Measurements from ENCODE around the gene LIF. TPM values are rescaled to one million over a fixed set of nuclear protein-coding genes. Genes with fewer than 3 reads are reported as not detected.

The LIF gene
- total RNA-seq, 1 donor from 2014 or later: 919 TPM

- no peak for DNase-seq (ENCODE audit: low spot score)
- intact Hi-C loops (cut with micrococcal nuclease): loop anchor here (5.0 kb wide), 1 partner anchor 35 kb away; the partner anchor contains the start of gene CASTOR1
- no peaks in the 10 kb centered on the region for H3K9me3 Mint-ChIP-seq
- H3K27ac Mint-ChIP-seq: peak overlapping the region; percentile 79
- no peaks in the 10 kb centered on the region for H3K36me3 Mint-ChIP-seq (ENCODE audit: low read depth)
- peak overlapping the region; percentile 22 for H3K4me3 Mint-ChIP-seq (ENCODE audit: low read depth)
- H3K27me3 Mint-ChIP-seq (ENCODE audit: low read depth): no peaks in the 10 kb centered on the region
- H3K4me1 Mint-ChIP-seq (ENCODE audit: low read depth): peaks cover 60% of the 10 kb centered on the region
Observed at GRCh38 chr22:30252411-30253204, 6.0 kb upstream of the LIF start.

DNA sequence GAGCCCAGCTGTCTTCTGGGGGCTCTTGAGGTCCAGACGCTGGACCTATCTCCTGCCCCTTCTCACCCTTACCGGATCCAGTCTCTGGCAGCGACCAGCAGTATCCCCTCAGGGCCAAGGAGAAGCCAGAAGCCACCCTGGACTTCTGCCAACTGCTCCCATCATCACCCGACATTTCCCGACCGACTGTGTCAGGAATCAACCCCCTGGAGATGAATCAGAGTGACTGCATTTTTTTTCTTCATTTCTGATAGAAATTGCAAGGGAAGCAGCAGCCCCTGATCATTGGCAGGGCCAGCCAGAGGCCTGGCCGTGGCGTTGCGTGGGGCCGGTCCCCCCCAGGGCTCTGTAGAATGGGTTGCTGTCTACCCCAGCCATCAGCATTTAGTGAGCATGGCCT is 5.2 kb upstream of the LIF start:
- H3K27me3 Mint-ChIP-seq (ENCODE audit: low read depth): no peaks in the 10 kb centered on the region
- H3K27ac Mint-ChIP-seq: peak overlapping the region; percentile 60
- peaks cover 67% of the 10 kb centered on the region for H3K4me1 Mint-ChIP-seq (ENCODE audit: low read depth)
- intact Hi-C loops (cut with micrococcal nuclease): loop anchor here (5.0 kb wide), 1 partner anchor 36 kb away; the partner anchor contains the start of gene CASTOR1
- no peaks in the 10 kb centered on the region for H3K9me3 Mint-ChIP-seq
- no peak overlapping the region for H3K4me3 Mint-ChIP-seq (ENCODE audit: low read depth)
- DNase-seq (ENCODE audit: low spot score): no peak
- H3K36me3 Mint-ChIP-seq (ENCODE audit: low read depth): no peaks in the 10 kb centered on the region

GRCh38 chr22:30250661-30251267 is 4.2 kb upstream of the LIF start:
- intact Hi-C loops (cut with micrococcal nuclease): loop anchor here (5.0 kb wide), 1 partner anchor 37 kb away; the partner anchor contains the start of gene CASTOR1
- Mint-ChIP-seq H3K4me3 (ENCODE audit: low read depth) (no peak overlapping the region), H3K27me3 (ENCODE audit: low read depth) (no peaks in the 10 kb centered on the region), H3K36me3 (ENCODE audit: low read depth) (peaks cover 5% of the 10 kb centered on the region), H3K9me3 (no peaks in the 10 kb centered on the region), H3K4me1 (ENCODE audit: low read depth) (peaks cover 64% of the 10 kb centered on the region), H3K27ac (peak overlapping the region; percentile 89)
- no peak for DNase-seq (ENCODE audit: low spot score)

- H3K27ac Mint-ChIP-seq: peak overlapping the region; percentile 75
- H3K36me3 Mint-ChIP-seq (ENCODE audit: low read depth): peaks cover 12% of the 10 kb centered on the region
- no peak overlapping the region for H3K4me3 Mint-ChIP-seq (ENCODE audit: low read depth)
- H3K9me3 Mint-ChIP-seq: no peaks in the 10 kb centered on the region
- intact Hi-C loops (cut with micrococcal nuclease): loop anchor here (5.0 kb wide), 1 partner anchor 37 kb away; the partner anchor contains the start of gene CASTOR1
- H3K4me1 Mint-ChIP-seq (ENCODE audit: low read depth): peaks cover 63% of the 10 kb centered on the region
- no peaks in the 10 kb centered on the region for H3K27me3 Mint-ChIP-seq (ENCODE audit: low read depth)
- no peak for DNase-seq (ENCODE audit: low spot score)
Observed at GRCh38 chr22:30250039-30250565, 3.5 kb upstream of the LIF start.

DNA sequence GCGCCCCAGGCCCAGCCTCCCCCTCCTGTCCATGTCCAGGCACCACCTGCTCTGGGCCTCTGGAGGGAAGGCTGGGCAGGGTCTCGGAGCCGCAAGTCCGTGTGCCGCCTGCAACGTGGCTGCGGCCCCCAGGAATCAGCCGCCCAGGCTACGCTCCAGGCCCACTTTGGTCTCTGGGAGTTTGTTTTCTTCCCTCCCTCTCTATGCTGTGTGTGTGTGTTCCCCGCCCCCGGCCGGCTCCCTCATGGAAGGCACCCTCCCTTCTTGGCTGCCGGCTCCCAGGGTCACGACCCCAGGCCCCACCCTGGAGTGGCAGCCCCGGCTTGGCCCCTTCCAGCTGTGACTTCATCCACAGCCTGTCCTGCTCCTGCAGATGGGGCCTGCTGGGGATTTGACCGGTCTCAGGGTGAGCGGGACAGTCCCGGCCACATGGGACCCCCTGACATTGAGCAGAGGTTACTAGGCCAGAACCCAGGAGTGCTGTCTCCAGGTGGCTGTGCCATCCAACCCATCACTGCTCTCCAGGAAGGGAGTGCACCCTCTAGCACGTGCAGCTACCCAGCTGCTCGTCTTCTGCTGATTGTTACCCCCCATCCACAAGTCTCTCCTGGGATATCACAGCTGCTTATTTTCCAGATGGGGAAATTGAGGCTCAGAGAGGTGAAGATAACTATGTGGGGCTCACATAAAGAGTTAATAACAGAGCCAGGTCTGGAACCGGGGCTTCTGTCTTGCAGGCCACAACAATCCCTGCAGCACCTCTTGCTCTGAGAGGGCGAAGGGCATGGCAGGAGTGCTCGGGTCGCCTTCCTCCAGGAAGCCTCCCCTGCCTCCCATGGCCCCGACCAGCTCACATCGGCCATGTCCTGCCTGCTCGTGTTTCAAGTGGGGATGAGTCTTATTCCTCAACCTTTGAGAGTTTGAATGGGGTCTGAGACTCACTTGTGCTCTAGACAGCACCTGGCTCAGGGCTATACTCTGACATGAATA is 2.8 kb upstream of the LIF start:
- H3K4me1 Mint-ChIP-seq (ENCODE audit: low read depth): peaks cover 62% of the 10 kb centered on the region
- intact Hi-C loops (cut with micrococcal nuclease): loop anchor here (5.0 kb wide), 1 partner anchor 38 kb away; the partner anchor contains the start of gene CASTOR1

GRCh38 chr22:30248484-30248883 is 1.9 kb upstream of the LIF start:
- no peak for DNase-seq (ENCODE audit: low spot score)
- peaks cover 69% of the 10 kb centered on the region for H3K4me1 Mint-ChIP-seq (ENCODE audit: low read depth)
- intact Hi-C loops (cut with micrococcal nuclease): no loop called here
- no peaks in the 10 kb centered on the region for H3K9me3 Mint-ChIP-seq
- H3K27me3 Mint-ChIP-seq (ENCODE audit: low read depth): no peaks in the 10 kb centered on the region
- peak overlapping the region; percentile 68 for H3K4me3 Mint-ChIP-seq (ENCODE audit: low read depth)
- peaks cover 28% of the 10 kb centered on the region for H3K36me3 Mint-ChIP-seq (ENCODE audit: low read depth)
- H3K27ac Mint-ChIP-seq: peak overlapping the region; percentile 84

More for the DNA sequence above, 2.8 kb upstream of the LIF start:
- no peak for DNase-seq (ENCODE audit: low spot score)
- Mint-ChIP-seq H3K27me3 (ENCODE audit: low read depth) (no peaks in the 10 kb centered on the region), H3K27ac (peak overlapping the region; percentile 84), H3K9me3 (no peaks in the 10 kb centered on the region), H3K36me3 (ENCODE audit: low read depth) (peaks cover 20% of the 10 kb centered on the region), H3K4me3 (ENCODE audit: low read depth) (no peak overlapping the region)

- H3K27ac Mint-ChIP-seq: peak overlapping the region; percentile 84
Observed at GRCh38 chr22:30247974-30248373, 1.4 kb upstream of the LIF start.

GRCh38 chr22:30247561-30247960 is 1.0 kb upstream of the LIF start:
- H3K4me3 Mint-ChIP-seq (ENCODE audit: low read depth): peak overlapping the region; percentile 79
- H3K4me1 Mint-ChIP-seq (ENCODE audit: low read depth): peaks cover 72% of the 10 kb centered on the region
- intact Hi-C loops (cut with micrococcal nuclease): loop anchor here (2.0 kb wide), 4 partner anchors 19 to 139 kb away; partner anchors contain the start of gene OSM
- DNase-seq (ENCODE audit: low spot score): no peak
- H3K27me3 Mint-ChIP-seq (ENCODE audit: low read depth): no peaks in the 10 kb centered on the region
- peaks cover 37% of the 10 kb centered on the region for H3K36me3 Mint-ChIP-seq (ENCODE audit: low read depth)
- H3K27ac Mint-ChIP-seq: peak overlapping the region; percentile 84
- H3K9me3 Mint-ChIP-seq: no peaks in the 10 kb centered on the region

More at GRCh38 chr22:30247974-30248373, 1.4 kb upstream of the LIF start:
- Mint-ChIP-seq H3K9me3 (no peaks in the 10 kb centered on the region), H3K4me3 (ENCODE audit: low read depth) (peak overlapping the region; percentile 79), H3K27me3 (ENCODE audit: low read depth) (no peaks in the 10 kb centered on the region), H3K4me1 (ENCODE audit: low read depth) (peaks cover 72% of the 10 kb centered on the region), H3K36me3 (ENCODE audit: low read depth) (peaks cover 33% of the 10 kb centered on the region)
- no peak for DNase-seq (ENCODE audit: low spot score)
- intact Hi-C loops (cut with micrococcal nuclease): loop anchor here (2.0 kb wide), 4 partner anchors 19 to 139 kb away; partner anchors contain the start of gene OSM

DNA sequence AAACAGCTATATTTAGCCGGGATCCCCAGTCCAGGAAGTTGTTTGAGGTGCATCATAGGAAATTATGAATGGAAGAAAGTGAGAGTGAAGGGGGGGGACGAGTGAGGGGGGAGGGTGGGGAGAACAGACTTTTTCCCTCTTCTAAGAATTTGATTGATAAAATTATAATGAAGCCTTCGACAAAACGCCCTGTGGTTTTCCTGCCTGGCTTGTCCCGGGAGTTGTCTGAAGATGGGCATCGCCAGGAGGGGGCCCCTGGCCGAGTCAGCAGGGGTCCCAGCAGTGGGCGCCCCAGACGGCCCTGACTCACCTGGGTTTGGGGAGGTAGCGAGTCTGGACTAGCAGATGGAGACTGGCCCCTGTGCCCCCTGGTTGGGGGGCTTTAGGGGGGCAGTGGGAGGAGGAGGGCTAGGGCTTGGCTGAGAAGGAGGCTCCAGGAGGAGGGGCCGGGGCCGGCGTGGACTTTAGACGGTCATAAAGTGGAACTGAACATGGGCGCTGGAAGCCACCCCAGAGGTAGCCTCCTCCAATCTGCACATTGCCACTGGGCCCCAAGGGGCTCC is 336 bp upstream of the LIF start:
- no peak for DNase-seq (ENCODE audit: low spot score)
- Mint-ChIP-seq H3K4me3 (ENCODE audit: low read depth) (peak overlapping the region; percentile 79), H3K27me3 (ENCODE audit: low read depth) (no peaks in the 10 kb centered on the region), H3K4me1 (ENCODE audit: low read depth) (peaks cover 67% of the 10 kb centered on the region), H3K36me3 (ENCODE audit: low read depth) (peaks cover 44% of the 10 kb centered on the region), H3K27ac (peak overlapping the region; percentile 84), H3K9me3 (no peaks in the 10 kb centered on the region)
- intact Hi-C loops (cut with micrococcal nuclease): loop anchor here (2.0 kb wide), 4 partner anchors 20 to 138 kb away; partner anchors contain the start of gene OSM

DNA sequence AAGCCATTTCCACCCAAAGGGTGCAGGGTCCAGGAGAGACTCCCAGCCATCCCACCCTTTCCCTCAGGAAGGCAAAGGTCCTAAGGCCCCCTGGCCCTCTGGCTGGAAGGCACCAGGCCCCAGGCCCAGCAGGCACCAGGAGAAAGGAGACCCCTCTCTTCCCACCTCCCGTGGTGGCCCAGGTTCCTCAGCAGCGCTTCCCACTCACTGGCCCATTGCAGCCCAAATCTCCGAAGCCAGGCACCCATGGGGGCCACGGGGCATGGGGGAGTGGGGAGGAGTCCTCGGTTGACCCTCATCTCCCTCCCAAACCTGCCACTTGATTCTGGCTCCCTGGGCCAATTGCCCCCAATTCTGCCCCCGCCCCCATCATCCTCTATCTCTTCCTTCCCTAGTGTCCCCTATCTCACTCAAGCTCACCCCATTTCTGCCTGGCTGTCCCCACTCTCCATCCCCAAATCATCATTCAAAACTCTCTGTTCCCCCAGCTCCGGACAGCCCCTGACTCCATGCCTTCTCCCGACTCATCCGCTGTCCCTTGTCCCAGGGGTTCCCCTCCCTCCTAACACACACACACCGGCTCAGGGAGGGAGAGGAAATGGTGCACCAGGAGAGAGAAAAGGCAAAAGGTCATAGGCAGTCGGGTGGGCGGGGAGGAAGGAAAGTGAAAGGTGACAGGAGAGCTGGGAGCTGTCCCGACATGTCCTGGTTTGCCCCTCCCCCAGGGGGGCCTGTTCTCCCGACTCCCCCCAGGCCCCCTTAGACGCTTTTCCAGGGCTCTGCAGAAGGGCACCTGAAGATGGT is 1.2 kb downstream of the LIF start:
- intact Hi-C loops (cut with micrococcal nuclease): no loop called here
- Mint-ChIP-seq H3K4me1 (ENCODE audit: low read depth) (peaks cover 65% of the 10 kb centered on the region), H3K36me3 (ENCODE audit: low read depth) (peaks cover 59% of the 10 kb centered on the region), H3K9me3 (no peaks in the 10 kb centered on the region), H3K27me3 (ENCODE audit: low read depth) (no peaks in the 10 kb centered on the region), H3K27ac (peak overlapping the region; percentile 99), H3K4me3 (ENCODE audit: low read depth) (peak overlapping the region; percentile 99)
- DNase-seq (ENCODE audit: low spot score): no peak

DNA sequence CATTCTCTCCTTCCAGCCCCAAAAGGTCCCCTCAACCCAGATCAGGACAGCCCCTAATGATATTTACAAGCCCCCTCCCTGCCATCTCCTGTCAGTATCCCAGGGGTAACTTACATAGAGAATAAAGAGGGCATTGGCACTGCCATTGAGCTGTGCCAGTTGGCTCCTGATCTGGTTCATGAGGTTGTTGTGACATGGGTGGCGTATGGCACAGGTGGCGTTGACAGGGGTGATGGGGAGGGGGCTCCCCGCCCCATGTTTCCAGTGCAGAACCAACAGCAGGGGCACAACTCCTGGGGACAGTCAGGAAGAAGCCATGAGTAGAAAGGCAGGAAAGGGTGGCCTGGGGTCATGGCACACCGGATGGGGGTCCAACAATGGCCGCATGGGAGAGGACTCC is 1.9 kb downstream of the LIF start:
- peaks cover 60% of the 10 kb centered on the region for H3K36me3 Mint-ChIP-seq (ENCODE audit: low read depth)
- no peak for DNase-seq (ENCODE audit: low spot score)
- intact Hi-C loops (cut with micrococcal nuclease): no loop called here
- H3K4me3 Mint-ChIP-seq (ENCODE audit: low read depth): peak overlapping the region; percentile 99
- H3K9me3 Mint-ChIP-seq: no peaks in the 10 kb centered on the region
- H3K27me3 Mint-ChIP-seq (ENCODE audit: low read depth): no peaks in the 10 kb centered on the region
- H3K4me1 Mint-ChIP-seq (ENCODE audit: low read depth): peaks cover 57% of the 10 kb centered on the region
- peak overlapping the region; percentile 99 for H3K27ac Mint-ChIP-seq
